Right lobe of liver (tissue), 4 donors: ENCODE results near the gene PLEKHG2.

Experiments used
- CTCF ChIP-seq, 4 donors: fragments of 200-600 bp in 3 of 4; fragments of 450-650 bp in 1 of 4; IDR thresholded peaks; one replicate each; pipeline versions ENCODE4 v1.5.1 to v1.8.0; 2016 to 2022; ENCODE audit warnings: antibody characterized with exemption in 4 of 4, mild to moderate bottlenecking in 2 of 4
- POLR2A ChIP-seq: fragments of 450-650 bp; IDR thresholded peaks from one replicate; pipeline ENCODE4 v1.6.1; 2017; ENCODE audit warnings: antibody characterized with exemption, mild to moderate bottlenecking
- donor health status: DM: no; HTN: no; CAD: no.
- donor health status: DM: no; HTN: no; CAD: no.
- donor health status: DM: no; HTN: yes; CAD: no.

- TF ChIP-seq CTCF (IDR thresholded peaks at IDR 0.05) (no peak), POLR2A (no peak)
Observed at GRCh38 chr19:39386557-39386956, 25.9 kb upstream of the PLEKHG2 start.
